K562 (cell line): Measurements from ENCODE around the gene DMRT2. TPM values are rescaled to one million over a fixed set of nuclear protein-coding genes. Genes with fewer than 3 reads are reported as not detected.

Source experiments
- CREM ChIP-seq: IDR thresholded peaks from 2 replicates; pipeline ENCODE4 v1.6.1; 2014; ENCODE audit warnings: antibody characterized with exemption, low read depth
- HMBOX1 ChIP-seq: sonication (generic); IDR thresholded peaks from 2 replicates; pipeline ENCODE4 v1.6.1; 2016
- LEF1 ChIP-seq: fragments of 450-650 bp; IDR thresholded peaks from 2 replicates; pipeline ENCODE4 v1.6.1; 2016; ENCODE audit warnings: mild to moderate bottlenecking
- RREB1 ChIP-seq: fragments of 250-450 bp; sonication (Bioruptor Pico); IDR thresholded peaks from 2 replicates; pipeline ENCODE4 v1.4.0; 2020
- TEAD1 ChIP-seq, 2 experiments: fragments of 450-650 bp in 1 of 2; sonication (generic) in 1 of 2; formaldehyde crosslinking; IDR thresholded peaks; 2 replicates each; pipeline versions ENCODE4 v1.4.0 to v1.8.0; 2020 to 2022; ENCODE audit warnings: mild to moderate bottlenecking in 2 of 2, missing genetic modification reagents in 1 of 2
- ZFP30 ChIP-seq: fragments of 250-450 bp; sonication (Bioruptor Pico); IDR thresholded peaks from 2 replicates; pipeline ENCODE4 v1.8.0; 2022; ENCODE audit warnings: moderate library complexity, mild to moderate bottlenecking, inconsistent platforms, borderline replicate concordance
- ZNF24 ChIP-seq: fragments of 450-650 bp; IDR thresholded peaks from 2 replicates; pipeline ENCODE4 v1.6.1; 2016
- ZNF512 ChIP-seq: IDR thresholded peaks from 2 replicates; pipeline ENCODE4 v1.6.1; 2016; ENCODE audit warnings: missing genetic modification characterization, missing compliant biosample characterization
- ZNF583 ChIP-seq: fragments of 250-450 bp; sonication (Bioruptor Pico); IDR thresholded peaks from 2 replicates; pipeline ENCODE4 v1.4.0; 2020
- polyA plus RNA-seq, 8 experiments: library from polyadenylated mRNA; depleted of rRNA in 4 of 8; stranded (reverse) in 5 of 8; unstranded in 3 of 8; fragments of >200 nt; fragmentation: Nextera tagmentation in 2 of 8; fragmentation: Illumina TruSeq in 1 of 8; extraction: Ambion mirVana in 2 of 8; extraction: Trizol in 1 of 8; gene quantifications; 2 replicates each; pipeline versions ENCODE4 v1.2.1 to v1.2.3, GENCODE V29; 2011 to 2014; ENCODE audit warnings: inconsistent platforms in 1 of 8, missing spikeins in 1 of 8
- total RNA-seq, 7 experiments: library from RNA; depleted of rRNA in 6 of 7; stranded (reverse); fragments of >200 nt in 6 of 7; fragmentation: Illumina TruSeq in 2 of 7; extraction: Trizol in 2 of 7; gene quantifications; 2 replicates each; pipeline versions ENCODE4 v1.2.1 to v1.2.3, GENCODE V29; 2011 to 2021; ENCODE audit warnings: low replicate concordance in 1 of 7
- TF ChIP-seq, protein P1 (sequence below), 2 experiments: fragments of 450-650 bp; IDR thresholded peaks; 2 replicates each; pipeline ENCODE4 v1.6.1; 2016; ENCODE audit warnings: mild to moderate bottlenecking in 2 of 2, borderline replicate concordance in 1 of 2, low read depth in 1 of 2, moderate library complexity in 1 of 2

DMRT2 gene
- total and polyA plus RNA-seq, 9 of the 15 experiments (the other 6 are each of a cell fraction or from before 2014, with no cell fraction given): not detected

GRCh38 chr9:1065130-1065529 is 15.0 kb downstream of the DMRT2 start (continued):
- TF ChIP-seq, protein P1, sequence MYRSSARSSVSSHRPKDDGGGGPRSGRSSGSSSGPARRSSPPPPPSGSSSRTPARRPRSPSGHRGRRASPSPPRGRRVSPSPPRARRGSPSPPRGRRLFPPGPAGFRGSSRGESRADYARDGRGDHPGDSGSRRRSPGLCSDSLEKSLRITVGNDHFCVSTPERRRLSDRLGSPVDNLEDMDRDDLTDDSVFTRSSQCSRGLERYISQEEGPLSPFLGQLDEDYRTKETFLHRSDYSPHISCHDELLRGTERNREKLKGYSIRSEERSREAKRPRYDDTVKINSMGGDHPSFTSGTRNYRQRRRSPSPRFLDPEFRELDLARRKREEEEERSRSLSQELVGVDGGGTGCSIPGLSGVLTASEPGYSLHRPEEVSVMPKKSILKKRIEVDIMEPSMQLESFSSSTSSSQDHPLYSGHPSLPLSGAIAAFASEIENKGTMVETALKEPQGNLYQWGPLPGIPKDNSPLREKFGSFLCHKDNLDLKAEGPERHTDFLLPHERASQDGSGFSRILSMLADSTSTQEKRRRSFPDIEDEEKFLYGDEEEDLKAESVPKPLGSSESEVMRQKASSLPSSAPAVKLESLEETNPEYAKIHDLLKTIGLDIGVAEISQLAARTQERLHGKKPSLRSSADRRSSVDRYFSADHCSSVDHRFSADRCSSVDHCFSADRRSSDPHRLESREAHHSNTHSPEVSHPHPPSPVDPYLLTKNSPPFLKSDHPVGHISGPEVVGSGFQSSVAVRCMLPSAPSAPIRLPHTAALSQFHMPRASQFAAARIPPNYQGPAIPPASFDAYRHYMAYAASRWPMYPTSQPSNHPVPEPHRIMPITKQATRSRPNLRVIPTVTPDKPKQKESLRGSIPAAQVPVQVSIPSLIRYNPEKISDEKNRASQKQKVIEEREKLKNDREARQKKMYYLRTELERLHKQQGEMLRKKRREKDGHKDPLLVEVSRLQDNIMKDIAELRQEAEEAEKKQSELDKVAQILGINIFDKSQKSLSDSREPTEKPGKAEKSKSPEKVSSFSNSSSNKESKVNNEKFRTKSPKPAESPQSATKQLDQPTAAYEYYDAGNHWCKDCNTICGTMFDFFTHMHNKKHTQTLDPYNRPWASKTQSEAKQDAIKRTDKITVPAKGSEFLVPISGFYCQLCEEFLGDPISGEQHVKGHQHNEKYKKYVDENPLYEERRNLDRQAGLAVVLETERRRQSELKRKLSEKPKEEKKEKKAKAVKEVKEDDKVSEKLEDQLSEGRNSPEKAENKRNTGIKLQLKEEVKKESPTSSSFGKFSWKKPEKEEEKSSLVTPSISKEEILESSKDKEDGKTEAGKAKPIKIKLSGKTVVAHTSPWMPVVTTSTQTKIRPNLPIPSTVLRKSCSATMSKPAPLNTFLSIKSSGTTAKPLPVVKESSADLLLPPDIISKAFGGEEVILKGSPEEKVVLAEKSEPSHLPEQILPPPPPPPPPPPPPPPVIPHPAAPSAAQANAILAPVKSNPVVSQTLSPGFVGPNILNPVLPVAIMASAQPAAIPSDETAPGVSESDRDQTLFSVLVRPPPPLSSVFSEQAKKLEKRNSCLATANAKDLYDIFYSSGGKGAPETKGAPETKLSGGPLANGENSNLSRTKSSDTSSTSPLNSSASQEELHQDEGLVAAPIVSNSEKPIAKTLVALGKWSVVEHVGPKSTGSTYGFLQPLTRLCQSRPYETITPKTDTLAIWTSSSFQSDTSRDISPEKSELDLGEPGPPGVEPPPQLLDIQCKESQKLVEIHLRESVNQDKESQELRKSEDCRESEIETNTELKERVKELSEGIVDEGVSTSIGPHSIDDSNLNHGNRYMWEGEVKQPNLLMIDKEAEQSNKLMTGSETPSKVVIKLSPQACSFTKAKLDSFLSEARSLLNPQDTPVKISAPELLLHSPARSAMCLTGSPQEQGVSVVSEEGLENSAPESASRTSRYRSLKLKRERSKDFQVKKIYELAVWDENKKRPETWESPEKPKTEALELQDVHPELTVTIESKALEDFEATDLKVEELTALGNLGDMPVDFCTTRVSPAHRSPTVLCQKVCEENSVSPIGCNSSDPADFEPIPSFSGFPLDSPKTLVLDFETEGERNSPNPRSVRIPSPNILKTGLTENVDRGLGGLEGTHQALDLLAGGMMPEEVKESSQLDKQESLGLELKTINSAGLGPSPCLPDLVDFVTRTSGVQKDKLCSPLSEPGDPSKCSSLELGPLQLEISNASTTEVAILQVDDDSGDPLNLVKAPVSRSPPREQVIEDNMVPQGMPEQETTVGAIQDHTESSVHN (IDR thresholded peaks at IDR 0.05; ENCODE audit: borderline replicate concordance in 1 of 2, low read depth in 1 of 2): no peak
- TF ChIP-seq ZNF512 (tag) (no peak), ZNF583 (no peak), HMBOX1 (no peak), CREM (no peak), ZFP30 (CRISPR knock-in tag) (no peak), ZNF24 (no peak), LEF1 (no peak), RREB1 (CRISPR knock-in tag) (no peak), TEAD1 (CRISPR knock-in tag; IDR thresholded peaks at IDR 0.05) (no peak)
